WERI-Rb-1 (cell line): Measurements from ENCODE around the gene PCBP4.

Source experiments
- DNase-seq: peaks from one replicate; pipeline ENCODE4 v3.0.0-alpha.2; 2020
- H3K27ac ChIP-seq: fragments of 250-450 bp; sonication (Bioruptor Pico); 2 replicates; pipeline ENCODE4 v1.5.1; 2020; ENCODE audit warnings: mild to moderate bottlenecking, moderate library complexity
- H3K27me3 ChIP-seq: fragments of 250-450 bp; sonication (Bioruptor Pico); 2 replicates; pipeline ENCODE4 v1.5.1; 2021; ENCODE audit warnings: mild to moderate bottlenecking, low read depth, moderate library complexity; ENCODE audit not compliant: insufficient read depth, severe bottlenecking
- H3K36me3 ChIP-seq: fragments of 250-450 bp; sonication (Bioruptor Pico); 2 replicates; pipeline ENCODE4 v1.5.1; 2020; ENCODE audit warnings: mild to moderate bottlenecking, moderate library complexity
- H3K4me3 ChIP-seq: 2 replicates; pipeline ENCODE4 v1.5.1; 2011; ENCODE audit warnings: low read depth, mild to moderate bottlenecking, control low read depth, low read length
- H3K9me3 ChIP-seq: fragments of 250-450 bp; sonication (Bioruptor Pico); 2 replicates; pipeline ENCODE4 v1.5.1; 2021; ENCODE audit warnings: mild to moderate bottlenecking, moderate library complexity; ENCODE audit not compliant: severe bottlenecking
- CTCF ChIP-seq: IDR thresholded peaks from 2 replicates; pipeline ENCODE4 v1.5.1; 2011; ENCODE audit warnings: low read depth, mild to moderate bottlenecking, control low read depth, inconsistent platforms, low read length

PCBP4 gene

DNA sequence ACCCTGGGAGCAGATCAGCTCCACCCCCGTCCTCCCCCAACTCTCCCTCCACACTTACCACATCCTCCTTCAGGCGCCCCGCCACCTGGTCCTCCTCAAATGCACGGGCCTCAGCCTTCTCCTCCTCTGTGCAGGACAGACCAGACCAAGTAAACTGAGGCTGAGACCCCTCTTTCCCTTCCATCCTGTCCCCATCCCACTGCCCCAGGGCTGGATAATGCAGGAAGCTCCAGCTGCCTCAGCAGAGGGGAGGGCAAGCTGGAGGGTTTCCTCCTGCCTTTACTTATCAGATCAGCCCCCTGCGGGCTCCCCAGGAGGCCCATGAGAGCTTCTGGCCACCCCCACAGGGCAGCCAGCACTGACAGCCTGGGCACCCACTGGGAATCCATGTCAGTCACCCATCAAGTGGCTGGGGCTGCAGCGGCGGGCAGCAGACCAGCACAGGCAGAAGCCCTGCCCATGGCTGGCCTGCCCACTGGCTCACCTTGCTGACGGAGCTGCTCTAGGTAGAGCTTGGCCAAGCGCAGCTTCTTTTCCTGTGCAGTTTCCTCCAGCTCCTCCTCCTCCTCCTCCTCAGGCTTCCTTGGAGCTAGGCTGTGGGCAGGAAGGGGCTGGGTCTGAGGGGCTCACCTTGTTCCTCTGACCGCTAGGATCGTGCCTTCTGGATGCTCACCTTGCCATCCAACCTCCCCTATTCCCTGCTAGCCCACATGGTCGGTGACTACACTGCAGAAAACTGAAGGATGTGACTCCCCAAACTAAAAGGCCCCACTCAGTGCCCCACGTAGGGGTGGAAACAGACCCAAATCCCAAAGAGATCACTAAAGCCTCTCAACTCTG lies 29.4 kb downstream of the PCBP4 start:
- no peaks in the 10 kb centered on the region for H3K9me3 ChIP-seq
- TF ChIP-seq CTCF = no peak
- H3K36me3 ChIP-seq = peaks cover 52% of the 10 kb centered on the region
- H3K27me3 ChIP-seq = no peaks in the 10 kb centered on the region
- H3K27ac ChIP-seq = no peak overlapping the region
- DNase-seq = no peak
- no peak overlapping the region for H3K4me3 ChIP-seq

- Histone ChIP-seq H3K27ac (no peak overlapping the region), H3K4me3 (no peak overlapping the region), H3K9me3 (no peaks in the 10 kb centered on the region), H3K36me3 (peaks cover 57% of the 10 kb centered on the region), H3K27me3 (no peaks in the 10 kb centered on the region)
- no peak for TF ChIP-seq CTCF
- DNase-seq = no peak
These were observed 30.2 kb downstream of the PCBP4 start for GRCh38 chr3:51937014-51937413.

- DNase-seq = no peak
- no peak for TF ChIP-seq CTCF
- no peak overlapping the region for H3K27ac ChIP-seq
- no peak overlapping the region for H3K4me3 ChIP-seq
- no peaks in the 10 kb centered on the region for H3K27me3 ChIP-seq
- peaks cover 60% of the 10 kb centered on the region for H3K36me3 ChIP-seq
- no peaks in the 10 kb centered on the region for H3K9me3 ChIP-seq
These were observed 31.1 kb downstream of the PCBP4 start for GRCh38 chr3:51935886-51936755.

GRCh38 chr3:51934991-51935885 lies 32.0 kb downstream of the PCBP4 start:
- Histone ChIP-seq H3K9me3 (no peaks in the 10 kb centered on the region), H3K27ac (no peak overlapping the region), H3K36me3 (peaks cover 60% of the 10 kb centered on the region), H3K4me3 (no peak overlapping the region), H3K27me3 (no peaks in the 10 kb centered on the region)
- DNase-seq = no peak
- no peak for TF ChIP-seq CTCF

DNA sequence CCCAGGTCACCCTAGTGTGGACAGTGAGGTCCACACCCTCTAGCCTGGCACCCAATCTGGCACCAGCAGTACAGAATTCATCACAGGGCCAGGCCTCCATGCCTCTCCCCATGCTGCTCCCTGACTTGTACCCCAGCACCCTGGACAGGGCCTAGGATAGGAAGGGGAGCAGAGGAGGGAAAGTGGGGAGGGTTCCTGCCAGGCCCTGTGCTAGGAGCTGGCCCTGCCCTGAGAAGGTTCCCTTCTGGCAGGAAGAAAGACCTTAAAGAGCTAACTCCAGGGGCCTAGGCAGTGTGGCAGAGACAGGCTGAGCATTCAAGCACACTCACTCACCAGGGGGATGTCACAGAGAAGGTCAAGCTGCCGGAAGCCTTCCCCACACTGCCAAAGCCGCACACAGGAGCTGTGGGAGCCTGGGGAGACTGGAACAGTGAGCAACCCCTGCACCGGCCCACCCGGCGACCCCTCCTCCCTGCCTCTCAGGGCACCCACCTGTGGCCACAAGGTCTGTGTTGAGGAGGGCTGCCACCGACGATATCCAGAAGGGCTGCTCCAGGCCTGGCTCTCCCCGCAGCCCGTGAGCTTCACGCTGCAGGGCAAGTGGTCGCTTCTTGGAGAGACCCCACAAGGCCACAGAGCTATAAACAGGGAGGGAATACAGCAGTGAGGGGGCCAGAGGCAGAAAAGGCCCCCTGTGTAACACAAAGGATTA lies 33.0 kb downstream of the PCBP4 start:
- TF ChIP-seq CTCF = no peak
- Histone ChIP-seq H3K36me3 (peaks cover 56% of the 10 kb centered on the region), H3K27me3 (no peaks in the 10 kb centered on the region), H3K27ac (no peak overlapping the region), H3K9me3 (no peaks in the 10 kb centered on the region), H3K4me3 (no peak overlapping the region)
- no peak for DNase-seq
